ENCODE data around the gene CFAP119. TPM values are rescaled to one million over a fixed set of nuclear protein-coding genes. Genes with fewer than 3 reads are reported as not detected.

Gene CFAP119
- total RNA-seq, 1 donor, result 2.9 TPM

GRCh38 chr16:30760001-30760559, 1.8 kb downstream of the CFAP119 start:
- Histone ChIP-seq H4K20me1 (ENCODE audit: insufficient read depth, low read length) (peaks cover 20% of the 10 kb centered on the region), H3K4me2 (ENCODE audit: insufficient read depth, low read length) (peak overlapping the region; percentile 100), H3K36me3 (ENCODE audit: insufficient read depth, low read length) (peaks cover 30% of the 10 kb centered on the region)

GRCh38 chr16:30758988-30759491, 2.8 kb downstream of the CFAP119 start:
- no peaks in the 10 kb centered on the region for H3K27me3 ChIP-seq (ENCODE audit: insufficient read depth, low read length)
- peaks cover 25% of the 10 kb centered on the region for H3K4me1 ChIP-seq (ENCODE audit: insufficient read depth, low read length)
- peaks cover 30% of the 10 kb centered on the region for H3K36me3 ChIP-seq (ENCODE audit: insufficient read depth, low read length)
- TF ChIP-seq CTCF (IDR thresholded peaks at IDR 0.05; ENCODE audit: extremely low read depth, low read depth, low read length), result no peak
- DNase-seq (ENCODE audit: insufficient read length, low spot score, missing footprints), result peak; percentile 44
- H3K4me3 ChIP-seq (ENCODE audit: insufficient read depth, low read length), result no peak overlapping the region
- peaks cover 15% of the 10 kb centered on the region for H4K20me1 ChIP-seq (ENCODE audit: insufficient read depth, low read length)
- H3K9me3 ChIP-seq (ENCODE audit: low read depth, low read length), result no peaks in the 10 kb centered on the region
- no peak overlapping the region for H2AFZ ChIP-seq (ENCODE audit: low read length)
- H3K27ac ChIP-seq (ENCODE audit: low read depth, low read length), result no peak overlapping the region
- peaks cover 20% of the 10 kb centered on the region for H3K79me2 ChIP-seq (ENCODE audit: insufficient read depth, low read length)
- H3K4me2 ChIP-seq (ENCODE audit: insufficient read depth, low read length), result no peak overlapping the region

More at GRCh38 chr16:30760001-30760559, 1.8 kb downstream of the CFAP119 start:
- H3K4me3 ChIP-seq (ENCODE audit: insufficient read depth, low read length), result no peak overlapping the region
- H3K27ac ChIP-seq (ENCODE audit: low read depth, low read length), result no peak overlapping the region
- H2AFZ ChIP-seq (ENCODE audit: low read length), result no peak overlapping the region
- H3K4me1 ChIP-seq (ENCODE audit: insufficient read depth, low read length), result peaks cover 25% of the 10 kb centered on the region
- H3K79me2 ChIP-seq (ENCODE audit: insufficient read depth, low read length), result peaks cover 30% of the 10 kb centered on the region
- TF ChIP-seq CTCF (IDR thresholded peaks at IDR 0.05; ENCODE audit: extremely low read depth, low read depth, low read length), result no peak
- no peaks in the 10 kb centered on the region for H3K27me3 ChIP-seq (ENCODE audit: insufficient read depth, low read length)
- no peaks in the 10 kb centered on the region for H3K9me3 ChIP-seq (ENCODE audit: low read depth, low read length)
- DNase-seq (ENCODE audit: insufficient read length, low spot score, missing footprints), result peak; percentile 14

- peak; percentile 27 for DNase-seq (ENCODE audit: insufficient read length, low spot score, missing footprints)
- Histone ChIP-seq H3K27ac (ENCODE audit: low read depth, low read length) (no peak overlapping the region), H3K27me3 (ENCODE audit: insufficient read depth, low read length) (no peaks in the 10 kb centered on the region), H3K36me3 (ENCODE audit: insufficient read depth, low read length) (peaks cover 29% of the 10 kb centered on the region), H3K9me3 (ENCODE audit: low read depth, low read length) (no peaks in the 10 kb centered on the region), H3K4me2 (ENCODE audit: insufficient read depth, low read length) (no peak overlapping the region), H4K20me1 (ENCODE audit: insufficient read depth, low read length) (no peaks in the 10 kb centered on the region), H2AFZ (ENCODE audit: low read length) (no peak overlapping the region), H3K79me2 (ENCODE audit: insufficient read depth, low read length) (peaks cover 2% of the 10 kb centered on the region), H3K4me1 (ENCODE audit: insufficient read depth, low read length) (peaks cover 9% of the 10 kb centered on the region), H3K4me3 (ENCODE audit: insufficient read depth, low read length) (no peak overlapping the region)
- TF ChIP-seq CTCF (IDR thresholded peaks at IDR 0.05; ENCODE audit: extremely low read depth, low read depth, low read length), result no peak
Observed at GRCh38 chr16:30757316-30757715, 4.5 kb downstream of the CFAP119 start.

- Histone ChIP-seq H3K36me3 (ENCODE audit: insufficient read depth, low read length) (peaks cover 29% of the 10 kb centered on the region), H4K20me1 (ENCODE audit: insufficient read depth, low read length) (no peaks in the 10 kb centered on the region), H3K27me3 (ENCODE audit: insufficient read depth, low read length) (no peaks in the 10 kb centered on the region), H3K4me3 (ENCODE audit: insufficient read depth, low read length) (no peak overlapping the region), H3K79me2 (ENCODE audit: insufficient read depth, low read length) (no peaks in the 10 kb centered on the region), H3K4me1 (ENCODE audit: insufficient read depth, low read length) (peaks cover 9% of the 10 kb centered on the region), H2AFZ (ENCODE audit: low read length) (no peak overlapping the region), H3K27ac (ENCODE audit: low read depth, low read length) (no peak overlapping the region), H3K4me2 (ENCODE audit: insufficient read depth, low read length) (no peak overlapping the region), H3K9me3 (ENCODE audit: low read depth, low read length) (no peaks in the 10 kb centered on the region)
- no peak for DNase-seq (ENCODE audit: insufficient read length, low spot score, missing footprints)
- no peak for TF ChIP-seq CTCF (IDR thresholded peaks at IDR 0.05; ENCODE audit: extremely low read depth, low read depth, low read length)
Observed at GRCh38 chr16:30756781-30757100, 5.1 kb downstream of the CFAP119 start.
